IMR-90 (cell line): ENCODE data around the gene TCFL5. TPM values are rescaled to one million over a fixed set of nuclear protein-coding genes. Genes with fewer than 3 reads are reported as not detected.

Source experiments
- ATAC-seq: fragments of 200-7000 bp; cut with Tn5 transposase; 2 replicates; pipeline ENCODE4 v1.9.1; 2020; ENCODE audit warnings: low read depth, mild to moderate bottlenecking, moderate library complexity
- BruUV-seq: library from RNA; stranded (reverse); fragments of 400-500 nt; replicated peaks from 2 replicates; lab custom pipeline; 2021; lab: Mats Ljungman, UMichigan
- CTCF ChIA-PET: fragments of 300-600 bp; formaldehyde crosslinking; extraction: SDS; loops from one replicate; lab custom pipeline; 2021; ENCODE audit warnings: antibody characterized with exemption; lab: Yijun Ruan, JAX
- POLR2A ChIA-PET: fragments of 300-600 bp; sonication (Branson Sonifier 250); formaldehyde crosslinking; loops from one replicate; lab custom pipeline; 2022; ENCODE audit warnings: antibody characterized with exemption; ENCODE audit not compliant: unreplicated experiment; lab: Charles Lee
- DNase-seq: peaks from one replicate; pipeline ENCODE4 v3.0.0; 2013
- H2AFZ ChIP-seq: replicated peaks from 2 replicates; pipeline ENCODE3; 2013; ENCODE audit warnings: low read length, mild to moderate bottlenecking; ENCODE audit not compliant: poor library complexity
- H2AK5ac ChIP-seq: 2 replicates; pipeline ENCODE4 v1.6.1; 2013; ENCODE audit warnings: low read depth, low read length, inconsistent platforms
- H2AK9ac ChIP-seq: replicated peaks from 2 replicates; pipeline ENCODE3; 2013; ENCODE audit warnings: mild to moderate bottlenecking, low read depth, low read length, moderate library complexity; ENCODE audit not compliant: poor library complexity
- H2BK120ac ChIP-seq: 2 replicates; pipeline ENCODE4 v1.6.1; 2013; ENCODE audit warnings: low read depth, low read length, inconsistent platforms
- H2BK15ac ChIP-seq: 3 replicates; pipeline ENCODE4 v1.6.1; 2013; ENCODE audit warnings: low read depth, low read length, inconsistent platforms
- H2BK20ac ChIP-seq: 2 replicates; pipeline ENCODE4 v1.6.1; 2013; ENCODE audit warnings: low read depth, mild to moderate bottlenecking, inconsistent platforms, low read length, moderate library complexity
- H2BK5ac ChIP-seq: 2 replicates; pipeline ENCODE4 v1.6.1; 2013; ENCODE audit warnings: mild to moderate bottlenecking, low read depth, low read length, inconsistent platforms; ENCODE audit not compliant: poor library complexity, severe bottlenecking
- H3K14ac ChIP-seq: replicated peaks from 2 replicates; pipeline ENCODE4 v1.6.1; 2013; ENCODE audit warnings: low read depth, low read length, inconsistent platforms
- H3K18ac ChIP-seq: 2 replicates; pipeline ENCODE4 v1.6.1; 2013; ENCODE audit warnings: low read depth, low read length, control low read depth
- H3K23ac ChIP-seq: 2 replicates; pipeline ENCODE4 v1.6.1; 2013; ENCODE audit warnings: low read depth, low read length, inconsistent platforms
- H3K27ac ChIP-seq: 2 replicates; pipeline ENCODE4 v1.5.1; 2013; ENCODE audit warnings: mild to moderate bottlenecking, control low read depth, low read length; ENCODE audit not compliant: insufficient read depth
- H3K27me3 ChIP-seq: 2 replicates; pipeline ENCODE4 v1.6.1; 2013; ENCODE audit warnings: low read length; ENCODE audit not compliant: control insufficient read depth, insufficient read depth
- H3K36me3 ChIP-seq: 2 replicates; pipeline ENCODE4 v1.6.1; 2013; ENCODE audit warnings: low read length, mixed read lengths; ENCODE audit not compliant: control insufficient read depth, insufficient read depth
- H3K4ac ChIP-seq: 2 replicates; pipeline ENCODE4 v1.6.1; 2013; ENCODE audit warnings: low read depth, low read length, inconsistent platforms
- H3K4me1 ChIP-seq: 2 replicates; pipeline ENCODE4 v1.6.1; 2013; ENCODE audit warnings: low read length, mixed read lengths; ENCODE audit not compliant: control insufficient read depth, insufficient read depth
- H3K4me2 ChIP-seq: 2 replicates; pipeline ENCODE4 v1.6.1; 2013; ENCODE audit warnings: low read depth, mild to moderate bottlenecking, control low read depth, low read length, moderate library complexity
- H3K4me3 ChIP-seq: 2 replicates; pipeline ENCODE4 v1.5.1; 2013; ENCODE audit warnings: low read depth, mild to moderate bottlenecking, control low read depth, low read length, moderate library complexity; ENCODE audit not compliant: insufficient read depth
- H3K56ac ChIP-seq: 2 replicates; pipeline ENCODE4 v1.6.1; 2013; ENCODE audit warnings: low read length, inconsistent platforms; ENCODE audit not compliant: insufficient read depth; ENCODE audit errors: extremely low read depth
- H3K79me1 ChIP-seq, 2 experiments: 2 replicates each; pipeline ENCODE4 v1.6.1; 2013; ENCODE audit warnings: low read length in 2 of 2, inconsistent platforms in 1 of 2, low read depth in 1 of 2
- H3K9ac ChIP-seq: 2 replicates; pipeline ENCODE4 v1.6.1; 2013; ENCODE audit warnings: low read depth, low read length, control low read depth
- H3K9me1 ChIP-seq: 2 replicates; pipeline ENCODE4 v1.6.1; 2013; ENCODE audit warnings: low read length, inconsistent platforms; ENCODE audit not compliant: insufficient read depth
- H3K9me3 ChIP-seq: 2 replicates; pipeline ENCODE4 v1.6.1; 2013; ENCODE audit warnings: low read length; ENCODE audit not compliant: control insufficient read depth, insufficient read depth
- H4K20me1 ChIP-seq: 2 replicates; pipeline ENCODE4 v1.6.1; 2013; ENCODE audit warnings: low read length, inconsistent platforms; ENCODE audit not compliant: insufficient read depth
- H4K5ac ChIP-seq: 2 replicates; pipeline ENCODE4 v1.6.1; 2013; ENCODE audit warnings: mild to moderate bottlenecking, low read depth, low read length, control low read depth
- H4K8ac ChIP-seq, 2 experiments: 2 replicates each; pipeline ENCODE4 v1.6.1; 2013; ENCODE audit warnings: low read depth in 2 of 2, low read length in 2 of 2, control low read depth in 1 of 2, inconsistent platforms in 1 of 2
- H4K91ac ChIP-seq: 2 replicates; pipeline ENCODE4 v1.6.1; 2013; ENCODE audit warnings: low read depth, low read length, inconsistent platforms; ENCODE audit not compliant: insufficient read depth
- BHLHE40 ChIP-seq: fragments of 150-350 bp; IDR thresholded peaks from 2 replicates; pipeline ENCODE4 v1.6.1; 2016; ENCODE audit warnings: mild to moderate bottlenecking, low read depth, low read length
- CEBPB ChIP-seq: IDR thresholded peaks from 2 replicates; pipeline ENCODE4 v1.6.1; 2012; ENCODE audit warnings: low read depth, low read length, improper control_type of control experiment
- CHD1 ChIP-seq: IDR thresholded peaks from 2 replicates; pipeline ENCODE4 v1.6.1; 2012; ENCODE audit warnings: low read depth, low read length, improper control_type of control experiment
- FOS ChIP-seq: fragments of 150-350 bp; IDR thresholded peaks from 2 replicates; pipeline ENCODE4 v1.6.1; 2016; ENCODE audit warnings: low read depth, low read length
- MAFK ChIP-seq: IDR thresholded peaks from 2 replicates; pipeline ENCODE4 v1.6.1; 2012; ENCODE audit warnings: low read depth, low read length, improper control_type of control experiment
- MAZ ChIP-seq: IDR thresholded peaks from 2 replicates; pipeline ENCODE4 v1.6.1; 2012; ENCODE audit warnings: low read depth, mild to moderate bottlenecking, low read length, improper control_type of control experiment, moderate library complexity, borderline replicate concordance
- MXI1 ChIP-seq: IDR thresholded peaks from 2 replicates; pipeline ENCODE4 v1.6.1; 2012; ENCODE audit warnings: low read depth, mild to moderate bottlenecking, low read length, moderate library complexity, borderline replicate concordance
- NFE2L2 ChIP-seq: fragments of 150-350 bp; IDR thresholded peaks from 2 replicates; pipeline ENCODE4 v1.6.1; 2016; ENCODE audit warnings: low read depth, mild to moderate bottlenecking, low read length
- POLR2A ChIP-seq: IDR thresholded peaks from 2 replicates; pipeline ENCODE4 v1.6.1; 2012; ENCODE audit warnings: mild to moderate bottlenecking, low read depth, low read length
- RAD21 ChIP-seq: IDR thresholded peaks from 2 replicates; pipeline ENCODE4 v1.6.1; 2012; ENCODE audit warnings: low read length, improper control_type of control experiment
- RCOR1 ChIP-seq: IDR thresholded peaks from 2 replicates; pipeline ENCODE4 v1.6.1; 2012; ENCODE audit warnings: mild to moderate bottlenecking, low read length, improper control_type of control experiment; ENCODE audit not compliant: insufficient replicate concordance
- RFX5 ChIP-seq: IDR thresholded peaks from 2 replicates; pipeline ENCODE4 v1.8.0; 2012; ENCODE audit warnings: low read depth, mild to moderate bottlenecking, low read length, moderate library complexity
- SMC3 ChIP-seq: fragments of 150-350 bp; IDR thresholded peaks from 2 replicates; pipeline ENCODE4 v1.6.1; 2016; ENCODE audit warnings: low read depth, mild to moderate bottlenecking, antibody characterized with exemption, low read length, moderate library complexity
- WGBS, 2 experiments: methylation state at CpG; one replicate each; pipeline versions ENCODE4 v1.1.5 to v1.1.7; 2013; ENCODE audit warnings: missing lambda C conversion rate in 2 of 2; ENCODE audit not compliant: insufficient read length in 1 of 2; ENCODE audit errors: extremely low coverage in 2 of 2; 5-methylcytosine and 5-hydroxymethylcytosine counted together
- dilution Hi-C: fragments of 300-500 bp; cut with HindIII; formaldehyde crosslinking; loops from one replicate; pipeline ENCODE4 v1.14.3; 2018; ENCODE audit warnings: low sequenced_read_pairs; ENCODE audit not compliant: unreplicated experiment
- in situ Hi-C: fragments of 300-500 bp; cut with MboI; formaldehyde crosslinking; loops from 3 replicates; pipeline ENCODE4 v1.14.3; 2019; ENCODE audit warnings: low sequenced_read_pairs, inconsistent platforms, mixed read lengths
- intact Hi-C: fragments of 100-400 bp; cut with micrococcal nuclease; formaldehyde crosslinking; loops from 2 replicates; pipeline ENCODE4 v1.10.0; 2022
- polyA plus RNA-seq, 3 experiments: library from polyadenylated mRNA; depleted of rRNA; stranded (reverse); fragments of >200 nt; gene quantifications; 2 replicates each; pipeline ENCODE4 v1.2.3, GENCODE V29; 2012; ENCODE audit warnings: low replicate concordance in 1 of 3
- total RNA-seq: library from RNA; depleted of rRNA; stranded (reverse); fragments of >200 nt; gene quantifications from 2 replicates; pipeline ENCODE4 v1.2.3, GENCODE V29; 2012
- TF ChIP-seq, protein P1 (sequence below): conservative IDR thresholded peaks from 2 replicates; pipeline ENCODE4 v1.5.1; 2012; ENCODE audit warnings: mild to moderate bottlenecking, low read depth, low read length, improper control_type of control experiment
- TF ChIP-seq, protein P2 (sequence below): fragments of 150-350 bp; IDR thresholded peaks from 2 replicates; pipeline ENCODE4 v1.6.1; 2017; ENCODE audit warnings: mild to moderate bottlenecking, antibody characterized with exemption, low read length, low read depth
- TF ChIP-seq, protein P3 (sequence below): fragments of 150-350 bp; IDR thresholded peaks from 2 replicates; pipeline ENCODE4 v1.6.1; 2016; ENCODE audit warnings: low read depth, mild to moderate bottlenecking, low read length, moderate library complexity, borderline replicate concordance

Gene TCFL5
- total and polyA plus RNA-seq, 2 of the 4 experiments (the other 2 are of a cell fraction), result 6.0 to 8.2 TPM

DNA sequence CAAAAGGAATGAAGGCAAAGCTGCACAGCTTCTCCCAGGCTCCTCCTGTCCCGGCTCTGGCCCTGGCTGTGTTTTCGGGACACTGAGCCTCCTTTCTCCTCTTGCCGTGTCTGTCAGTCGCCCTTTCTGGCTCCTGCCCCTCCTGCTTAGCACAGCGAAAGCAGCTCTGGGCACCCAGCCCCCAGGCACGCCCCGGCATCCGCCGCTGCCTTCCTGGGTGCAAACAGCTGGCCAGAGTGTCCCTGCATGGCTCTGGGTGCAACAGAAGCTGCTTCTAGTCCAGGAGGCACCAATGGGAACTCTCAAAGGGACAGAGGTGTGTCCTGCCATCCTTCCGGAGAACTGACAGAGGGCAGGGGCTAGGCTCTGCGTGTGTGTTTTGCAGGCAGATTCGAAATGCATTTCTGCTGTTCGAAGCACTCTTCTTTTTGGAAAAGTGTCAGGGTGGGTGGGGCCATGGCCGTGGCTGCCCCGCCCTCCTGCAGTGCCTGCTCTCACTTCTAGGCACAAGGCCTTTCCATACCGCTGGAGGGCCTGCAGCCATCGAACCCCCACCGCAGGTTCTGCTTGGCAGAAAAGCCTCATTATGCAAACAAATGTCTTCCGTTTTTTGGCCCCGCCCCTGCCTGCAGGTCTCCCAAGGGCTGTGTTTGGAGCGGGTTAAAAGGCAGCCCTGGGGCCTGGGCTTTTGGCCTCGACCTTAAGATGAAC lies 29.3 kb downstream of the TCFL5 start:
- ATAC-seq, result no peak; the same call in 1 of the 2 replicates
- Histone ChIP-seq H2BK5ac (no peak overlapping the region), H3K9me3 (no peaks in the 10 kb centered on the region), H4K91ac (no peak overlapping the region), H3K56ac (no peak overlapping the region), H3K36me3 (no peaks in the 10 kb centered on the region), H2AK5ac (no peak overlapping the region), H3K4me1 (peaks cover 3% of the 10 kb centered on the region; the same call in 1 of the 2 replicates), H3K4me2 (no peak overlapping the region), H4K5ac (no peak overlapping the region), H3K9me1 (no peaks in the 10 kb centered on the region; the same call in 1 of the 2 replicates), H3K23ac (no peak overlapping the region), H3K4ac (no peak overlapping the region), H3K27ac (no peak overlapping the region), H2BK15ac (no peak overlapping the region), H2AK9ac (no peak overlapping the region), H3K27me3 (no peaks in the 10 kb centered on the region; the same call in 1 of the 2 replicates), H3K4me3 (no peak overlapping the region), H3K79me1 (no peaks in the 10 kb centered on the region), H3K14ac (no peak overlapping the region), H4K20me1 (no peaks in the 10 kb centered on the region), H4K8ac (no peak overlapping the region), H3K18ac (no peak overlapping the region), H3K9ac (no peak overlapping the region), H2AFZ (no peak overlapping the region), H2BK20ac (no peak overlapping the region), H2BK120ac (no peak overlapping the region)
- dilution Hi-C loops, result no loop called here
- in situ Hi-C loops, result no loop called here
- DNase-seq, result no peak
- intact Hi-C loops, result no loop called here
- no peak for TF ChIP-seq MXI1
- no peak for TF ChIP-seq NFE2L2
- no peak for TF ChIP-seq RFX5
- no peak for TF ChIP-seq POLR2A
- TF ChIP-seq, protein P1, sequence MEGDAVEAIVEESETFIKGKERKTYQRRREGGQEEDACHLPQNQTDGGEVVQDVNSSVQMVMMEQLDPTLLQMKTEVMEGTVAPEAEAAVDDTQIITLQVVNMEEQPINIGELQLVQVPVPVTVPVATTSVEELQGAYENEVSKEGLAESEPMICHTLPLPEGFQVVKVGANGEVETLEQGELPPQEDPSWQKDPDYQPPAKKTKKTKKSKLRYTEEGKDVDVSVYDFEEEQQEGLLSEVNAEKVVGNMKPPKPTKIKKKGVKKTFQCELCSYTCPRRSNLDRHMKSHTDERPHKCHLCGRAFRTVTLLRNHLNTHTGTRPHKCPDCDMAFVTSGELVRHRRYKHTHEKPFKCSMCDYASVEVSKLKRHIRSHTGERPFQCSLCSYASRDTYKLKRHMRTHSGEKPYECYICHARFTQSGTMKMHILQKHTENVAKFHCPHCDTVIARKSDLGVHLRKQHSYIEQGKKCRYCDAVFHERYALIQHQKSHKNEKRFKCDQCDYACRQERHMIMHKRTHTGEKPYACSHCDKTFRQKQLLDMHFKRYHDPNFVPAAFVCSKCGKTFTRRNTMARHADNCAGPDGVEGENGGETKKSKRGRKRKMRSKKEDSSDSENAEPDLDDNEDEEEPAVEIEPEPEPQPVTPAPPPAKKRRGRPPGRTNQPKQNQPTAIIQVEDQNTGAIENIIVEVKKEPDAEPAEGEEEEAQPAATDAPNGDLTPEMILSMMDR, result no peak
- TF ChIP-seq MAFK, result no peak
- no peak for TF ChIP-seq RCOR1
- TF ChIP-seq BHLHE40, result no peak
- TF ChIP-seq CHD1, result no peak
- TF ChIP-seq CEBPB, result no peak
- TF ChIP-seq SMC3, result no peak
- TF ChIP-seq, protein P2, sequence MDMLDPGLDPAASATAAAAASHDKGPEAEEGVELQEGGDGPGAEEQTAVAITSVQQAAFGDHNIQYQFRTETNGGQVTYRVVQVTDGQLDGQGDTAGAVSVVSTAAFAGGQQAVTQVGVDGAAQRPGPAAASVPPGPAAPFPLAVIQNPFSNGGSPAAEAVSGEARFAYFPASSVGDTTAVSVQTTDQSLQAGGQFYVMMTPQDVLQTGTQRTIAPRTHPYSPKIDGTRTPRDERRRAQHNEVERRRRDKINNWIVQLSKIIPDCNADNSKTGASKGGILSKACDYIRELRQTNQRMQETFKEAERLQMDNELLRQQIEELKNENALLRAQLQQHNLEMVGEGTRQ, result no peak
- no peak for TF ChIP-seq RAD21
- TF ChIP-seq, protein P3, sequence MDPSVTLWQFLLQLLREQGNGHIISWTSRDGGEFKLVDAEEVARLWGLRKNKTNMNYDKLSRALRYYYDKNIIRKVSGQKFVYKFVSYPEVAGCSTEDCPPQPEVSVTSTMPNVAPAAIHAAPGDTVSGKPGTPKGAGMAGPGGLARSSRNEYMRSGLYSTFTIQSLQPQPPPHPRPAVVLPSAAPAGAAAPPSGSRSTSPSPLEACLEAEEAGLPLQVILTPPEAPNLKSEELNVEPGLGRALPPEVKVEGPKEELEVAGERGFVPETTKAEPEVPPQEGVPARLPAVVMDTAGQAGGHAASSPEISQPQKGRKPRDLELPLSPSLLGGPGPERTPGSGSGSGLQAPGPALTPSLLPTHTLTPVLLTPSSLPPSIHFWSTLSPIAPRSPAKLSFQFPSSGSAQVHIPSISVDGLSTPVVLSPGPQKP, result no peak
- no peak for TF ChIP-seq FOS
- no peak for TF ChIP-seq MAZ
- 47% methylated on average over 6 of the region's 22 CpGs; no CpG with 5 or more reads in 1 of the 2 experiments for WGBS, 2 experiments
- ChIA-PET CTCF (no interaction called here), POLR2A (no interaction called here)
- no TSS peak for BruUV-seq
